B cell (primary cell): ENCODE data around the gene WBP1L. TPM values are rescaled to one million over a fixed set of nuclear protein-coding genes. Genes with fewer than 3 reads are reported as not detected.

Experiments
- ATAC-seq: fragments of 200-7000 bp; cut with Tn5 transposase; one replicate; pipeline ENCODE4 v1.10.0; 2021; ENCODE audit warnings: low read depth, mild to moderate bottlenecking, moderate number of reproducible peaks, moderate library complexity
- CTCF ChIA-PET: fragments of 350-600 bp; sonication (Branson Sonifier 250); formaldehyde crosslinking; loops from one replicate; lab custom pipeline; 2021; ENCODE audit warnings: antibody characterized with exemption, inconsistent platforms; lab: Charles Lee
- POLR2A ChIA-PET: fragments of 350-600 bp; sonication (Branson Sonifier 250); formaldehyde crosslinking; loops from one replicate; lab custom pipeline; 2021; ENCODE audit warnings: antibody characterized with exemption; lab: Charles Lee
- DNase-seq: peaks from one replicate; pipeline ENCODE4 v3.0.0; 2013
- H2AFZ ChIP-seq: 2 replicates; pipeline ENCODE4 v1.6.1; 2012; ENCODE audit warnings: mild to moderate bottlenecking, low read depth, low read length; ENCODE audit not compliant: insufficient read depth, poor library complexity, severe bottlenecking
- H3K27ac ChIP-seq, 2 donors: 1 replicate in 1 of 2; 2 replicates in 1 of 2; pipeline ENCODE4 v1.5.1; 2012 to 2013; ENCODE audit warnings: low read length in 2 of 2, mild to moderate bottlenecking in 2 of 2, moderate library complexity in 1 of 2
- H3K27me3 ChIP-seq, 4 experiments: fragments of 200-600 bp in 1 of 4; sonication (generic) in 1 of 4; replicated peaks in 1 of 4; 1 replicate in 2 of 4; 2 replicates in 2 of 4; pipeline versions ENCODE4 v1.6.1 to v1.7.0; 2013 to 2016; ENCODE audit warnings: low read length in 3 of 4, mild to moderate bottlenecking in 2 of 4, mixed read lengths in 1 of 4, moderate library complexity in 1 of 4; ENCODE audit not compliant: insufficient read depth in 4 of 4, control insufficient read depth in 3 of 4; ENCODE audit errors: control extremely low read depth in 1 of 4
- H3K36me3 ChIP-seq, 2 experiments: replicated peaks in 1 of 2; 1 replicate in 1 of 2; 2 replicates in 1 of 2; pipeline versions ENCODE4 v1.6.1 to v1.7.1; 2013; ENCODE audit warnings: low read length in 1 of 2; ENCODE audit not compliant: insufficient read depth in 2 of 2, control insufficient read depth in 1 of 2; ENCODE audit errors: control extremely low read depth in 1 of 2, extremely low read depth in 1 of 2
- H3K4me1 ChIP-seq, 2 donors: fragments of 200-600 bp in 1 of 2; sonication (generic) in 1 of 2; 1 replicate in 1 of 2; 2 replicates in 1 of 2; pipeline versions ENCODE4 v1.5.1 to v1.6.1; 2013 to 2017; ENCODE audit warnings: low read length in 2 of 2; ENCODE audit not compliant: control insufficient read depth in 2 of 2, insufficient read depth in 2 of 2
- H3K4me2 ChIP-seq: replicated peaks from 2 replicates; pipeline ENCODE3; 2012; ENCODE audit warnings: mild to moderate bottlenecking, low read depth, low read length; ENCODE audit not compliant: poor library complexity, severe bottlenecking
- H3K4me3 ChIP-seq, 5 experiments: fragments of 200-600 bp in 1 of 5; sonication (generic) in 1 of 5; 1 replicate in 3 of 5; 2 replicates in 2 of 5; pipeline versions ENCODE4 v1.5.1 to v1.7.0; 2011 to 2016; ENCODE audit warnings: low read length in 4 of 5, mild to moderate bottlenecking in 4 of 5, low read depth in 2 of 5, control low read depth in 1 of 5, moderate library complexity in 1 of 5; ENCODE audit not compliant: insufficient read depth in 1 of 5; ENCODE audit errors: control extremely low read depth in 1 of 5, extremely low read depth in 1 of 5
- H3K79me2 ChIP-seq: fragments of 200-600 bp; sonication (generic); one replicate; pipeline ENCODE4 v1.6.0; 2016; ENCODE audit warnings: low read length; ENCODE audit not compliant: control insufficient read depth, insufficient read depth
- H3K9ac ChIP-seq: fragments of 200-600 bp; sonication (generic); 2 replicates; pipeline ENCODE4 v1.6.1; 2017; ENCODE audit warnings: mild to moderate bottlenecking, low read length, moderate library complexity
- H3K9me3 ChIP-seq, 3 donors: one replicate each; pipeline versions ENCODE4 v1.6.1 to v1.7.1; 2013; ENCODE audit warnings: low read length in 2 of 3; ENCODE audit not compliant: control insufficient read depth in 2 of 3, insufficient read depth in 1 of 3; ENCODE audit errors: control extremely low read depth in 1 of 3
- H4K20me1 ChIP-seq: 2 replicates; pipeline ENCODE4 v1.6.0; 2012; ENCODE audit warnings: mild to moderate bottlenecking, low read length; ENCODE audit not compliant: insufficient read depth, control insufficient read depth, poor library complexity, severe bottlenecking
- H3K27ac Mint-ChIP-seq: one replicate; pipeline ENCODE4 v1.8.0; 2021; ENCODE audit warnings: mixed read lengths
- H3K27me3 Mint-ChIP-seq: one replicate; pipeline ENCODE4 v1.8.0; 2021; ENCODE audit warnings: mixed read lengths
- H3K4me1 Mint-ChIP-seq: one replicate; pipeline ENCODE4 v1.8.0; 2021; ENCODE audit warnings: mixed read lengths
- H3K4me3 Mint-ChIP-seq: one replicate; pipeline ENCODE4 v1.8.0; 2021; ENCODE audit warnings: mixed read lengths
- H3K9me3 Mint-ChIP-seq: one replicate; pipeline ENCODE4 v1.8.0; 2022; ENCODE audit warnings: mixed read lengths; ENCODE audit not compliant: insufficient read depth
- CTCF ChIP-seq: fragments of 200-600 bp; IDR thresholded peaks from one replicate; pipeline ENCODE4 v1.8.0; 2022; ENCODE audit warnings: antibody characterized with exemption, mild to moderate bottlenecking
- EZH2 ChIP-seq: IDR thresholded peaks from 2 replicates; pipeline ENCODE4 v1.6.1; 2012; ENCODE audit warnings: borderline replicate concordance, low read depth, mild to moderate bottlenecking, moderate library complexity, low read length; ENCODE audit not compliant: insufficient read depth, poor library complexity, severe bottlenecking
- WGBS: methylation state at CpG from one replicate; pipeline ENCODE4 v1.1.5; 2013; ENCODE audit warnings: missing lambda C conversion rate; ENCODE audit not compliant: insufficient coverage; 5-methylcytosine and 5-hydroxymethylcytosine counted together
- intact Hi-C: fragments of 100-400 bp; cut with micrococcal nuclease; formaldehyde crosslinking; loops from one replicate; pipeline ENCODE4 v1.10.0; 2022
- polyA plus RNA-seq: library from polyadenylated mRNA; depleted of rRNA; stranded (reverse); fragments of >200 nt; gene quantifications from 2 replicates; pipeline ENCODE4 v1.2.3, GENCODE V29; 2012
- total RNA-seq, 2 donors: library from RNA; stranded (reverse); fragments of 120-200 nt in 1 of 2; gene quantifications; 1 replicate in 1 of 2; 2 replicates in 1 of 2; pipeline versions ENCODE4 v1.2.3 to v1.2.4, GENCODE V29; 2013 to 2022

WBP1L gene
- total and polyA plus RNA-seq, 2 donors (not counting 1 experiment from before 2014, with no cell fraction given): 14.3 to 43.2 TPM

- intact Hi-C loops: loop anchor here (10.0 kb wide), 1 partner anchor 51 kb away; the partner anchor contains the start of gene WBP1L
- H3K27ac ChIP-seq: peak overlapping the region; percentile 52 to 84
These were observed 52.0 kb downstream of the WBP1L start for GRCh38 chr10:102795453-102796406.

More at GRCh38 chr10:102795453-102796406, 52.0 kb downstream of the WBP1L start:
- H3K4me3 Mint-ChIP-seq: peak overlapping the region; percentile 79
- peak overlapping the region; percentile 67 for H3K4me2 ChIP-seq
- H3K27ac Mint-ChIP-seq: peak overlapping the region; percentile 87
- H3K79me2 ChIP-seq: peaks cover 92% of the 10 kb centered on the region
- no peaks in the 10 kb centered on the region for H3K27me3 Mint-ChIP-seq
- no peak for DNase-seq
- TF ChIP-seq CTCF (no peak), EZH2 (no peak)
- H3K9me3 Mint-ChIP-seq: no peaks in the 10 kb centered on the region
- WGBS: 59% methylated on average over 11 of the region's 15 CpGs
- H3K36me3 ChIP-seq: peaks cover 0 to 35% of the 10 kb centered on the region in 2 experiments
- H3K9me3 ChIP-seq: no peaks in the 10 kb centered on the region
- peak overlapping the region in 3 of 5 experiments; percentile 14 to 44 (median 21) for H3K4me3 ChIP-seq
- H3K4me1 ChIP-seq: peaks cover 27 to 31% of the 10 kb centered on the region in 2 donors
- ChIA-PET POLR2A (interaction anchor here (0.8 kb wide), 1 partner anchor 84 kb away, joined by 4 read pairs; no protein-coding TSS in a partner anchor), CTCF (no interaction called here)
- H3K4me1 Mint-ChIP-seq: peaks cover 50% of the 10 kb centered on the region
- peaks cover 45% of the 10 kb centered on the region for H4K20me1 ChIP-seq
- H3K27me3 ChIP-seq: no peaks in the 10 kb centered on the region
- H2AFZ ChIP-seq: peak overlapping the region; percentile 51
- peak overlapping the region; percentile 27 for H3K9ac ChIP-seq
- ATAC-seq: peak; percentile 39
